Activated T-cell treated with anti-CD3 and anti-CD28 coated beads, Interleukin-2, amount 50 U/mL, for 4 hours (primary cell): ENCODE results near the gene IGDCC3. TPM values are rescaled to one million over a fixed set of nuclear protein-coding genes. Genes with fewer than 3 reads are reported as not detected.

Source experiments
- ATAC-seq, 2 donors: fragments of 200-7000 bp; cut with Tn5 transposase; one replicate each; pipeline ENCODE4 v1.10.0; 2021
- DNase-seq: peaks from one replicate; pipeline ENCODE4 v3.0.0-alpha.2; 2020
- H3K27me3 Mint-ChIP-seq: one replicate; pipeline ENCODE4 v1.8.0; 2021; ENCODE audit warnings: low read depth, mixed read lengths
- H3K36me3 Mint-ChIP-seq: one replicate; pipeline ENCODE4 v1.8.0; 2022; ENCODE audit warnings: mixed read lengths; ENCODE audit not compliant: insufficient read depth
- H3K4me1 Mint-ChIP-seq: one replicate; pipeline ENCODE4 v1.8.0; 2021; ENCODE audit warnings: low read depth, mixed read lengths
- H3K4me3 Mint-ChIP-seq: one replicate; pipeline ENCODE4 v1.8.0; 2021; ENCODE audit warnings: mild to moderate bottlenecking, moderate library complexity, mixed read lengths
- H3K9me3 Mint-ChIP-seq: one replicate; pipeline ENCODE4 v1.8.0; 2021; ENCODE audit warnings: mixed read lengths
- total RNA-seq, 3 donors: library from RNA; stranded (reverse); gene quantifications; one replicate each; pipeline ENCODE4 v1.2.1, GENCODE V29; 2021

Gene IGDCC3
- total RNA-seq, 3 donors from 2014 or later = 0.10 TPM; not detected in 2

DNA sequence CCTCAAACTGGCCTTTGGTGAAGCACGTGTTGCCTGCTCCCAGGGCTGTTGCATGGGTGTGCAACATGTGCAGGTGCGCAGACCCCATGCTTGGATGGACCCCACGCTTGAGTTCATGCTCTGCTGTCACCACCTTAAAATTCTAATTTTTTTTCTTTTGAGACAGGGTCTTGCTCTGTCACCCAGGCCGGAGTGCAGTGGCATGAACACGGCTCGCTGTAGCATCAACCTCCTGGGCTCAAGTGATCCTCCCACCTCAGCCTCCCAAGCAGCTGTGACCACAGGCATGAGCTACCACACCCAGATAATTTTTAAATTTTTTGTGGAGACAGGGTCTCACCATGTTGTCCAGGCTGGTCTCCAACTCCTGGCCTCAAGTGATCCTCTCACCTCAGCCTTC, 9.1 kb upstream of the IGDCC3 start:
- ATAC-seq (no peak), DNase-seq (no peak)
- Mint-ChIP-seq H3K27me3 (peaks cover 20% of the 10 kb centered on the region), H3K9me3 (no peaks in the 10 kb centered on the region), H3K36me3 (no peaks in the 10 kb centered on the region), H3K4me1 (peaks cover 7% of the 10 kb centered on the region), H3K4me3 (no peak overlapping the region)

- H3K4me1 Mint-ChIP-seq = peaks cover 7% of the 10 kb centered on the region
- no peak for ATAC-seq
- no peaks in the 10 kb centered on the region for H3K9me3 Mint-ChIP-seq
- DNase-seq = no peak
- H3K4me3 Mint-ChIP-seq = no peak overlapping the region
- H3K27me3 Mint-ChIP-seq = peaks cover 19% of the 10 kb centered on the region
- H3K36me3 Mint-ChIP-seq = no peaks in the 10 kb centered on the region
Observed at GRCh38 chr15:65386376-65386775, 8.6 kb upstream of the IGDCC3 start.

DNA sequence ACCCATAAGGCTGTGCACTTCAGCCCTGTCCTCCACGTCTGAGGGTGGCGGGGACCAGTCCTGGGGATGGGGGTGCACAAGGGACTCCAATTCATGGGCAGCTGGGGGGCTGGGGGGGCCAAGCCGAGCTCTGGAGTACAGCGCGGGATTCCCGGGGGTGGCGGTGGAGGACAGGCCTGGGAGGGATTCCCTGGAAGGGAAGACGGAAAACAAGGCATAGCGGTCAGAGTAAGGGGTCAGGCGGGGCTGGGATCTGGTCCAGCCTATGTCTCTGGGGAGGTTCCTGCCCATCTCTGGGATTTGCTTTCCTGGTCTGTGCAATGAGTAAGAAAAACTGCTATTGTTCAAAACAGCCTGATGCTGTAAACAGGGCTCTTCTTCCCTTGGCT, 8.1 kb upstream of the IGDCC3 start:
- H3K4me1 Mint-ChIP-seq = peaks cover 7% of the 10 kb centered on the region
- no peak for DNase-seq
- H3K36me3 Mint-ChIP-seq = no peaks in the 10 kb centered on the region
- peaks cover 20% of the 10 kb centered on the region for H3K27me3 Mint-ChIP-seq
- no peaks in the 10 kb centered on the region for H3K9me3 Mint-ChIP-seq
- no peak for ATAC-seq
- no peak overlapping the region for H3K4me3 Mint-ChIP-seq

DNA sequence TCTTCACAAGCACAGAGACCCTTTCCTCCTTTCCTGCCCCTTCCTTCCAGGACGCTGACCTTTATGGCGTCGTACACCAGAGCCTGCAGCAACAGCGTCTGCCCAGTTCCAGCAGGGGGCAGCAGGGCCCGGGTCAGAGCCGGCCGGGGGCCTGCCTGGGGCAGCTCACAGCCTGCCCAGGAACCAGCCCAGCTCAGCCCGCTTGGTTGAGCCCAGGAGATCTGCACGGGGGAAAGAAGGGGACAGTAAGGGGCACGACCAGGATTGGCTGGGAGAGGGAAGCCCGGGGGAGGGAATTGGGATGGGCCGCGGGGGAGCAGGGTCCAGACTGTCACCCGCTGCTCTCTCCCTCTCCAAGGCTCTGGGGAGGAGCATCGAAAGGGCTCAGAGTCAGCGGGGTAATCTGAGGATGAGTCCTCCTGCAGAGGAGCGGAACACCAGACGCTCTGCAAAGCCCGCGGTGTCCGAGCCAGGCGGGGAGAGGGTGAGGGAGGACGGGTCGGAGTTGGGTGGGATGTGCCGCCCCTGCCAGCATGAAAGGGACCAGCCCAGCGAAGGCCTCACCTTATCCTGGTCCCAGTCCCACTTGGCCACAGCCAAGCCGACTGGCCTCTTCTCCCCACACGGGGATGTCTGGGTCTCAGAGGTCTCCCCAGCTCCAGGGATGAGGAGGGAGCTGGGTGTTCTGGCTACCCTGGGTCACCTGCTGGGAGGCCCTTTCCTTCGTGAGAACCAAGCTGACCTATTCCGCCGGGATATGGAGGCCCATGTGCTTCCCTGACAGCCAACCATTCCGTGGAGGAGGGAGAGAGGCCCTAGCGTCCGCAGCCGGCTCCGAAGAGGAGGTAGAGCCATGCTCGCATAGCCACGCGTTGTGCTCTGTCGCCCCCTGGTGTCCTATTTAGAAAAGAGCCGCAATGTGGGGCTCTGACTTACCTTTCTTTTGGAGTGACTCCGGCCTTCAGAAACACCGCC, 7.4 kb upstream of the IGDCC3 start:
- H3K4me1 Mint-ChIP-seq = peaks cover 7% of the 10 kb centered on the region
- DNase-seq (peak; percentile 80), ATAC-seq (peak; percentile 90 to 93)
- no peaks in the 10 kb centered on the region for H3K36me3 Mint-ChIP-seq
- H3K27me3 Mint-ChIP-seq = peaks cover 23% of the 10 kb centered on the region
- H3K4me3 Mint-ChIP-seq = peak overlapping the region; percentile 85
- H3K9me3 Mint-ChIP-seq = no peaks in the 10 kb centered on the region

DNA sequence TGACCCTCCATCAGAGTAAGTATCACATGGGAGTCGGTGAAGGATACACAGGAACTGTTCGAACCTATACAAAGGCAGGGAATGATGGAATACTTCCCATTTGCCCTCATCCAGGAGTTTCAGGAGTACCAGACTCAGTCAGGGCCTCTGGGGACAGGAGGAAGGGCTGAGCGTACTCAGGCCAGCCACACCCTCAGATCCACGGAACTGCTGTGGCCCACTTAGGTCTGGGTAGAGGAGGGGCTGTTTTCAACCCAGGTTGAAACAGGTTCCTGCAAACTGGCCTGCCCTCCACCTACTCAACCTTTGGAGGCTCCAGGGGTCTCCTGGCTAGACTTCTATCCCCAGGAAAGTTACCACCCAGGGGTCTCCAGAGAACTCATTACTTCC, 6.7 kb upstream of the IGDCC3 start:
- Mint-ChIP-seq H3K36me3 (no peaks in the 10 kb centered on the region), H3K4me3 (peak overlapping the region; percentile 85), H3K27me3 (peaks cover 24% of the 10 kb centered on the region), H3K9me3 (no peaks in the 10 kb centered on the region), H3K4me1 (peaks cover 7% of the 10 kb centered on the region)
- no peak for DNase-seq
- ATAC-seq = peak in 1 of 2 donors; percentile 3

- Mint-ChIP-seq H3K9me3 (no peaks in the 10 kb centered on the region), H3K4me3 (peak overlapping the region; percentile 85), H3K27me3 (peaks cover 24% of the 10 kb centered on the region), H3K4me1 (peaks cover 7% of the 10 kb centered on the region), H3K36me3 (no peaks in the 10 kb centered on the region)
- DNase-seq (no peak), ATAC-seq (no peak)
Observed at GRCh38 chr15:65383991-65384390, 6.2 kb upstream of the IGDCC3 start.

- no peak for DNase-seq
- ATAC-seq = no peak
- Mint-ChIP-seq H3K36me3 (no peaks in the 10 kb centered on the region), H3K4me1 (peaks cover 9% of the 10 kb centered on the region), H3K4me3 (peak overlapping the region; percentile 38), H3K27me3 (peaks cover 29% of the 10 kb centered on the region), H3K9me3 (no peaks in the 10 kb centered on the region)
Observed at GRCh38 chr15:65383456-65383855, 5.7 kb upstream of the IGDCC3 start.

GRCh38 chr15:65382921-65383320, 5.1 kb upstream of the IGDCC3 start:
- Mint-ChIP-seq H3K9me3 (no peaks in the 10 kb centered on the region), H3K36me3 (no peaks in the 10 kb centered on the region), H3K27me3 (peaks cover 32% of the 10 kb centered on the region), H3K4me3 (no peak overlapping the region), H3K4me1 (peaks cover 11% of the 10 kb centered on the region)
- no peak for ATAC-seq
- DNase-seq = no peak

- Mint-ChIP-seq H3K4me3 (no peak overlapping the region), H3K36me3 (no peaks in the 10 kb centered on the region), H3K4me1 (peaks cover 12% of the 10 kb centered on the region), H3K27me3 (peaks cover 33% of the 10 kb centered on the region), H3K9me3 (no peaks in the 10 kb centered on the region)
- DNase-seq (no peak), ATAC-seq (no peak)
Observed at GRCh38 chr15:65382146-65382491, 4.3 kb upstream of the IGDCC3 start.

DNA sequence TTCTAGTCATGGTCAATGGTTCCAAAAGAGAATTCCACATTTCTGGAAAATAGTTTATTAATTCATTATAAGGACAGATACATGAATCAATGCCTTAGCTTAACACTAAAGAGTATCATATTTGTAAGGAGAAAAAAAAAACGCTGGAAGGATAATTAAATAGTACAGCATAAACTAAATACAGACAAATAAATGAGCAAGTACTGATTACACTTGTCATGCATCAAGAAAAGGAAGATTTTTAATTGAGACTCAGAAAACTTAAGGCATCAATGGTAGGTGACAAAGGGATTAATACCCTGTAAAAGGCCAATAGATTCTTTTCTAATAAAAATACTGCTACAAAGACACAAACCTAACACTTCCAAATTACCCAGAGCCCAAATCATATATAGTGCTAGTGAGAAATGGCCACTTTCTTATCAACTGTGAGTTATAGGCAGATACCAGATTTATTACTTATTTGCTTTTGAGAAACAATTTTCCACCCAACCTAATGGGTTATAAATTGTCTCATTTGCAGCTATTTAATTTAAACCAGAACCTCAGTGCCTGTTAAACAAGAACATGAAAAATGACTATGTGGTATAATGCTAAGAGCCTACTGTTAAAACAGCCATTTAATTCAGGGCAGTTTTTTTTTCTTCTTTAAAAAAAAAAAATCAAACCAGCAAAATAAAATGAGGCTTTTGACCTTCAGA, 3.8 kb upstream of the IGDCC3 start:
- DNase-seq = no peak
- Mint-ChIP-seq H3K9me3 (no peaks in the 10 kb centered on the region), H3K4me1 (peaks cover 18% of the 10 kb centered on the region), H3K27me3 (peaks cover 38% of the 10 kb centered on the region), H3K36me3 (no peaks in the 10 kb centered on the region), H3K4me3 (no peak overlapping the region)
- ATAC-seq = no peak

DNA sequence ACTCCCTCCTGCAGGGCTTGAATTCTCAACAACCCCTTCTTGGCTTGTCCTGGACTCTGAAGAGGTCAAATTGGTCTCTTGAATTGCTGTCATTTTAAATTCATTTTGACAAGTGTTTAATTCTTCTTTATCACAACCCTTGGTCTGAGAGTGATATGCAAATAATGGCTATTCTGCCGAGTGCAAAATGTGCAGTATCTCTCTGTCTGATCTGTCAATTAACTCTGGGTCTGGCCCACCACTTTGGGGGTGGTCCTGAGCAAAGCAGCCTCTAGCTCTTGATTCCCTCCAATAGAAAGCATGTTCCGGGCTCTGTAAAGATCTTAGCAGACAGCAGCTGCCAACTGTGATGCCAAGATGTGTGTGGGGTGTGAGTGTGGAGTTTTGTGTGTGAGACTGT, 2.2 kb upstream of the IGDCC3 start:
- DNase-seq (no peak), ATAC-seq (no peak)
- Mint-ChIP-seq H3K4me1 (peaks cover 25% of the 10 kb centered on the region), H3K4me3 (no peak overlapping the region), H3K27me3 (peaks cover 52% of the 10 kb centered on the region), H3K9me3 (no peaks in the 10 kb centered on the region), H3K36me3 (no peaks in the 10 kb centered on the region)

GRCh38 chr15:65377105-65377975, 462 bp downstream of the IGDCC3 start:
- ATAC-seq = peak; percentile 68
- Mint-ChIP-seq H3K4me3 (peak overlapping the region; percentile 73), H3K27me3 (peaks cover 65% of the 10 kb centered on the region), H3K9me3 (no peaks in the 10 kb centered on the region), H3K36me3 (no peaks in the 10 kb centered on the region), H3K4me1 (peaks cover 18% of the 10 kb centered on the region)
- DNase-seq = no peak

GRCh38 chr15:65376767-65377104, 1.1 kb downstream of the IGDCC3 start:
- peak; percentile 35 to 47 for ATAC-seq
- H3K27me3 Mint-ChIP-seq = peaks cover 66% of the 10 kb centered on the region
- no peak for DNase-seq
- H3K4me3 Mint-ChIP-seq = peak overlapping the region; percentile 73
- peaks cover 18% of the 10 kb centered on the region for H3K4me1 Mint-ChIP-seq
- no peaks in the 10 kb centered on the region for H3K36me3 Mint-ChIP-seq
- H3K9me3 Mint-ChIP-seq = no peaks in the 10 kb centered on the region

DNA sequence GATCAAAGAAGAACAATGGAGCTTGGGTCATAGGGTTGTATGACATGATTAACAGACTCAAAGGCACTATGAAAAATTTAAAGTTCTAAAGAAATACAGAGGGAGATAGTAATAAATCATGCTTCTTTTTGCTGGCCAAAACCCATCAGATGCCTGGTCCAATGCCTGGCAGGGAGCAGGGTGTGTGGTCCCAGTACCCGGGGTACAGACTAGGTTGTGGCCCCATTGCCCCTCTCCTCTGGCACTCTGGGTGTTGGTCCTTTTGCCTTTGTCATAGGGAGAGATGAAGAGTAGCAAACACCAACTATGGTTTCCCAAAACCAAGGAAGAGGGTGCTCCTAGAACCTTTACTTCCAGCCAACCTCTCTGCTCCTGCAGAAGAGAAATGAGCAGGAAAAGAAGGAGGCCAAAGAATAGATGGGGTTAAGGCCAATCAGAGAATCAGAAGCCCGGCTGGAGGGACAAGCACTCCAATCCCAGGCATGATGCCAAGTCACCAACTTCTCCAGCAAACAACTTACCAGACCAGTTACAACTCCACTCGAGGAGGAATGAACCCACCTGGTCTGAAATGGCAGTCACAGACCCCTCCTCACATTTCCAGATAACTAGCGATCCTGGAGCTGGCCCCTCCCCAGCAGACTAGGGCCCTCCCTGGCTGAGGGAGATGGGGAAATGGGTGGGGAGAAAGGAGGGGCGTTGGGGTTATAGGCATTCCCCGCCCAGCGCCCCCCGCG, 1.8 kb downstream of the IGDCC3 start:
- peaks cover 62% of the 10 kb centered on the region for H3K27me3 Mint-ChIP-seq
- DNase-seq = no peak
- no peaks in the 10 kb centered on the region for H3K36me3 Mint-ChIP-seq
- peaks cover 18% of the 10 kb centered on the region for H3K4me1 Mint-ChIP-seq
- peak overlapping the region; percentile 37 for H3K4me3 Mint-ChIP-seq
- no peaks in the 10 kb centered on the region for H3K9me3 Mint-ChIP-seq
- ATAC-seq = no peak
